GM19397 (cell line): ENCODE data around the gene PLXDC1.
"Not testable (repeated sequence)": the region's sequence is repeated elsewhere in the genome, so short reads cannot be mapped to it uniquely, and the experiment has no call there.

Experiments
- ATAC-seq: cut with Tn5 transposase; IDR thresholded peaks from one replicate; pipeline ENCODE4 v1.9.1; 2021; ENCODE audit warnings: mild to moderate bottlenecking, moderate library complexity; ENCODE audit not compliant: unreplicated experiment

The PLXDC1 gene

GRCh38 chr17:39071573-39071972, 79.9 kb downstream of the PLXDC1 start:
- ATAC-seq: no peak

DNA sequence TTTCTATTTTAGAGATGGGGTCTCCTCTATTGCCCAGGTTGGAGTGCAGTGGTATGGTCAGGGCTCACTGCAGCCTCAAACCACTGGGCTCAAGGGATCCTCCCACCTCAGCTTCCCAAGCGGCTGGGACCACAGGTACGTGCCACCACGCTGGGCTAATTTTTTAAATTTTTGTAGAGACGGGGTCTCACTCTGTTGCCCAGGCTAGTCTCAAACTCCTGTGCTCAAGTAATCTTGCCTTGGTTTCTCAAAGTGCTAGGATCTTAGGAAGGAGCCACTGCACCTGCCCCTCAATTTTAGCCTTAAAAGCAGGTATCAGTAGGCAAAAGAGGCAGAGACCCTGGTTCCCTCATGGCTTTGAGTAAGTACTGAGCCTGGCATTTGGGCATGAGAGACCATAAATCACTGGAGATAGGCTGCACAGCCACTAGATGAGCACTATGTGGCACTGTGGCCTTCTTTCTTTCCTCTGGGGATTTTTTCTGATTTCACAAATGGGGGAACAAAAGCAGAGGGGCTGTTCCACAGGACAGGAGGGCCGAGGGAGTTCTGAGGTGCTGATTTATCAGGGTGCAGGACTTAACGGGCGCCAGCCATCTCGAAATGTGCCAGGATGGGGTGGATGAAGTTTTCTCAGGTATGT, 82.2 kb downstream of the PLXDC1 start:
- no peak for ATAC-seq

DNA sequence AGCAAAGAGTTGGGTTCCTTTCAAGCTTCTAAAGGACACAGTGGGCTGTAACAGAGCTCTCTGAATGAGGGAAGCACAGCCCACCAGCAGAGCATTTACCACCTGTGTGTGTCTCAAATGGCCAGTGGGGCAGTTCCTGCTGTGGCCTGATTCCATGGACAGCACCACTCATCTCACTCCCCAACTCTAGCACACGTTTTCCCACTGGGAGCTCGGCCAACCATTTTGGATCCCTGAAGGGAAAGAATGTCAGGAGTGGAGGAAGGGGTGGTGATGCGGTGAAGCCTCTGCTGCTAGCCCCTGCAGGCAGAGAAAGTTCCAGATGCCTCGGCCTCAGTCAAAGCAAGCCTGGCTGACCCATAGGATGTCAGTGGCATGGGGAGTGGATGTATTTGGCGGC, 86.6 kb downstream of the PLXDC1 start:
- ATAC-seq: no peak

- no peak for ATAC-seq
Observed at GRCh38 chr17:39064374-39064773, 87.1 kb downstream of the PLXDC1 start.

- no peak for ATAC-seq
Observed at GRCh38 chr17:39063681-39064069, 87.8 kb downstream of the PLXDC1 start.

DNA sequence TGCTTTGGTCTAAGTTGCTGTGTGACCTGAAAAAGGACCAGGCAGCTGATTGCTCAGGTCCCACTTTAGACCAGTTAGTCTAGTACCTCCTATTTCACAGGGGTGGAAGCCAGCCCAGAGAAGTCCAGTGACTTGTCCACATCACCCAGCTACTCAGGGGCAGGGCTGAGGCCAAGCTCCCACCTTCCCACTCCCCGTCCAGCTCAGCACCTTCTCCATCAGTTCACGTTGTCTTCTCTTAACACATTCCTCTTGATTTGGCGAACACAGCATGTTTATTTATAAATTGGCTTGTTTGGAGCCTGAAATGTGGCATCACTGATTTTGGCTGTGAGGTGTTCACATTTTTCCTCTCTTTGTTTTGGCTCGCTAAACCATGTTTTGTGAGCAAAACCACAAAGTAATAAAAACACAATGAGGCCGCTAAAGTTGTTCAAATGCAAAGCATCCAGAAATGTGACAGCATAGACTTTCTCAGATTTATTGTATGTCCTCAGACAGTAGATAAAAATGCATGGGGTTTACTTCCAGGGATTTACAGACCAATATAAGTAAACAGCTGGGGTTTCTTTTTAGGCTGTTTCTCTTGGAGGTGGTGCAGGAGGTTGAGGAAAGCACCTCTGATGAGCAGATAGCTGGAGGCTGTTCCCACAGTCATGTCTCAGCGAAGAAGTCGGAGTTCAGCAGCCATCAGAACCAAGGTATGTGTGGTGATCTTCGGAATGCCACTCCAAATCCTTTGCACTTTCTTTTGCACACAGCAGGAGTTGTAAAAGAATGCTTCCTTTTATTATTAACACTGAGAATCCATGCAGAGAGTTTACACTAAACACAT, 88.4 kb downstream of the PLXDC1 start:
- ATAC-seq: no peak

- ATAC-seq: no peak
Observed at GRCh38 chr17:39058524-39058923, 92.9 kb downstream of the PLXDC1 start.

- ATAC-seq: no peak
Observed at GRCh38 chr17:39057701-39058206, 93.7 kb downstream of the PLXDC1 start.

DNA sequence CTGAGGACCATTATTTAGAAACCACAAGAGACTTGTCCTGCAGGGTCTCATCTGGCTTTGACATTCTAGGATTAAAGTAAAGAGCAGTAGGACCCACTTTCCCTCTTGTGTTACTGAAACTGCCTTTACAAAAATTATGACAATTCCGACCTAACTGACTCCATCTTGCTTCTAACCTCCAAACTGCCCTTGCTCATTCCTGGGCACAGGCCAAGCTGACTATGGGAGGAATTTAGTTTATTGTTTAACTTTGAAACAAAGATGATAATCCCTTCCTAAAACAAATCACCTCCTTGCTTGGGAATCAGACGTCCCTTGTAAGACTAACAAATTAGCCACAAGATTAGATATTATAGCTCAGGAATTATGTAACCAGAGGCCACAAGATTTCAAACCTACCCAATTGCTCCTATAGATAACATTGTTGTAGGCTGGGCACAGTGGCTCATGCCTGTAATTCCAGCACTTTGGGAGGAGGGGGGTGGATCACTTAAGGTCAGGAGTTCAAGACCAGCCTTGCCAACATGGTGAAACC, 97.3 kb downstream of the PLXDC1 start:
- no peak for ATAC-seq

DNA sequence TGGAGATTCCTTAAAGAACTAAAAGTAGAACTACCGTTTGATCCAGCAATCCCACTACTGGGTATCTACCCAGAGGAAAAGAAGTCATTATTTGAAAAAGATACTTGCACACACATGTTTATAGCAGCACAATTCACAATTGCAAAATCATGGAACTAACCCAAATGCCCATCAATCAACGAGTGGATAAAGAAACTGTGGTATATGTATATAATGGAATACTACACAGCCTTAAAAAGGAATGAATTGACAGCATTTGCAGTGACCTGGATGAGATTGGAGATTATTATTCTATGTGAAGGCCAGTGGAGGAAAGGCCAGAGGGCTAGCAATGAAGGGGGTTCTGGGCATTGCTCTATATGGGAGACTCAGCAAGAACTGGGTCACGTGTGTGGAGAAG, 99.0 kb downstream of the PLXDC1 start:
- ATAC-seq: not testable (repeated sequence)

- ATAC-seq: no peak
Observed at GRCh38 chr17:39051001-39051585, 100.3 kb downstream of the PLXDC1 start.

DNA sequence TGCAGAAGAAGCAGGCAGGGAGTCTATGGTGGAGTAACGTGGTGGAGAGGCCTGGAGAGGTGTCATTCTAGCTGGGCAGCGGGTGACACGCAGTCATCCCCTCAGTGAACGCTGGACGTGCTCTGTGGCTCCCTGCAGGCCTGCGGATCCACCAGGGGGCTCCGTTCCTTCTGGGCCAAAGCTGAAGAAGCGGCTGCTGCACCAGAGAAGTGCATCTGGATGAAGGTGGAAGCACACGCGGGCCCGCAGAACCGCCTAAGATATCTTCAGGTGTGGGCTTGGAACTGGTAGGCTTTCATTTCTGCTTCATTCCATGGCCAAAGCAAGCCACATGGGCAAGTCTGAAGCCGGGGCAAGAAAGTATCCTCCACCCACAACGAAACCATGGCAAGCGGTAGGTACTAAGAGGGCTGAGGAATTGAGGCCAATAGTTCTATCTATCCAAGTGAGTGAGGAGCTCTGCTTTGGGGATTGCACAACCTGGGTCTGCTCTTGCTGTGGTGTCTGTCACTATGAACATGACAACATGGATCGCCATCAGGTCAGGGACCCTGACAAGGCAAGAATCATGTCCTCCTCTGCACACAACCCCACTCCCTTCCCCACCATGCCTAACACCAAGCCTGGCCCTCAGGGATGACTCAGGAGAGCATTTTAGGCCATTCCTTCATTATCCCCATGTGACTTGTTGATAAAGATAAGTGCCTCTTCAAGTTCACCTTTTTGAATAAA, 105.3 kb downstream of the PLXDC1 start:
- ATAC-seq: no peak

- no peak for ATAC-seq
Observed at GRCh38 chr17:39036009-39036408, 115.4 kb downstream of the PLXDC1 start.

- not testable (repeated sequence) for ATAC-seq
Observed at GRCh38 chr17:39035578-39035977, 115.9 kb downstream of the PLXDC1 start.

GRCh38 chr17:39028690-39029089, 122.7 kb downstream of the PLXDC1 start:
- no peak for ATAC-seq

- no peak for ATAC-seq
Observed at GRCh38 chr17:39027455-39028035, 123.9 kb downstream of the PLXDC1 start.

DNA sequence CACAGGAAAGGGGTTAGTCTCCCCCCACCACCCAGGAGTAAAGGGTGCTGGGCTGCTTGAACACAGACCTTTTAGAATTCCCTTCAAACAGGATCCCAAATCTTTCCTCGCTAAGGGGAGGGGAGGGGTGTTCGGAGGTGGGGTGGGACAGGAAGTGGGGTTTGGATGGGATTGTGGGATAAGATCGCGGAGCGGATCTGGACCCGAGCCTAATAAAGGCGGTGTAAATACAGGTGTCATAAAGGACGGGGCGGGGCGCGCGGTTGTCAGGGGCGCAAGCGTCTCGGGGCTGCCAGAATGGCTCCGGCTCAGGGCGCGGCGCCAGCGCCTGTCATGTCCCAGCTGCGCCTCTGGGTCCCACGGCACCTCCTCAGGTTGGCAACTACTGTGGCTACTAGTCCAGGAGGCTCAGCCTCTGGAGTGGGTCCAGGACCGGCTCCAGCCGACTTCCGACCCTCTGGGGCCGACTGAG, 124.4 kb downstream of the PLXDC1 start:
- ATAC-seq: no peak

GRCh38 chr17:39026346-39026745, 125.1 kb downstream of the PLXDC1 start:
- ATAC-seq: not testable (repeated sequence)

DNA sequence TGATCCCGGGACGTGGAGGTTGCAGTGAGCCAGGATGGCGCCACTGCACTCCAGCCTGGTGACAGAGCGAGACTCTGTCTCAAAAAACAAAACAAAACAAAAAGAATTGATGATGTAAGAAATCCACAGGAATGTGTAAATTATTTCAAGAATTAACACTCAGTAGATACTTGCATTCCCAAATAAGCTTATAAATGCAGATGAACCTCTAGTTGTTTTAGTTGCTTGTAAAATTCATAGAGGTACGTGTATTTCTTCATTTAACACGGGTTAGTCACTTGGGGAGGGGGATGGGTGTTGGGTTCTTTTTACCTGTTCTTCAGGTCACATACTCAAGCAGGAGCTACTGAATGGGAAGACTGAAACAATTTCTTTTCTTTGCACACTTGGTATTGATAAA, 128.5 kb downstream of the PLXDC1 start:
- no peak for ATAC-seq

- ATAC-seq: not testable (repeated sequence)
Observed at GRCh38 chr17:39020037-39020436, 131.4 kb downstream of the PLXDC1 start.
